SK-N-SH (cell line): ENCODE results near the gene PIK3R1.

Experiments
- SMC3 ChIP-seq: IDR thresholded peaks from 2 replicates; pipeline ENCODE4 v1.6.1; 2012; ENCODE audit warnings: low read depth, low read length, improper control_type of control experiment
- TF ChIP-seq, protein P1 (sequence below): fragments of 200-600 bp; sonication (generic); IDR thresholded peaks from 2 replicates; pipeline ENCODE4 v1.6.1; 2017; ENCODE audit warnings: antibody characterized with exemption, mild to moderate bottlenecking, moderate library complexity

DNA sequence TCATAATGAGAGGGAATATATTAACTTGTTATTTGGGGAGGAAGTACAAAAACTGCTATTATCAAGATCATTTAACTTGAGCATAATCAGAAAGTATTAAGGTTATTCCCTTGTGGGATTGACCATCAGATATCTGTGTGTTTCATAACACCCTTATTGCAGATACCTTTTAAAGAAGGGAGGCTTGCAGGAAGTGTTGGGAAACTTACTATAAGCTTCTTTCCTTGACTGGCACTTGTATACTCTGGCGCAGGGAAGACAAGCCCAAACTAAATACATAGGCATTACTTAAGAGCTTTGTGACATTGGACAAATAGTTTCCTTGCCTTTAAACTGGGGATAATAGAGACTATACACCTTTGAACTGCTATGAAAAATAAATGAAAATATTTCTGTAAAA, 50.9 kb downstream of the PIK3R1 start:
- TF ChIP-seq SMC3, result no peak
- TF ChIP-seq, protein P1, sequence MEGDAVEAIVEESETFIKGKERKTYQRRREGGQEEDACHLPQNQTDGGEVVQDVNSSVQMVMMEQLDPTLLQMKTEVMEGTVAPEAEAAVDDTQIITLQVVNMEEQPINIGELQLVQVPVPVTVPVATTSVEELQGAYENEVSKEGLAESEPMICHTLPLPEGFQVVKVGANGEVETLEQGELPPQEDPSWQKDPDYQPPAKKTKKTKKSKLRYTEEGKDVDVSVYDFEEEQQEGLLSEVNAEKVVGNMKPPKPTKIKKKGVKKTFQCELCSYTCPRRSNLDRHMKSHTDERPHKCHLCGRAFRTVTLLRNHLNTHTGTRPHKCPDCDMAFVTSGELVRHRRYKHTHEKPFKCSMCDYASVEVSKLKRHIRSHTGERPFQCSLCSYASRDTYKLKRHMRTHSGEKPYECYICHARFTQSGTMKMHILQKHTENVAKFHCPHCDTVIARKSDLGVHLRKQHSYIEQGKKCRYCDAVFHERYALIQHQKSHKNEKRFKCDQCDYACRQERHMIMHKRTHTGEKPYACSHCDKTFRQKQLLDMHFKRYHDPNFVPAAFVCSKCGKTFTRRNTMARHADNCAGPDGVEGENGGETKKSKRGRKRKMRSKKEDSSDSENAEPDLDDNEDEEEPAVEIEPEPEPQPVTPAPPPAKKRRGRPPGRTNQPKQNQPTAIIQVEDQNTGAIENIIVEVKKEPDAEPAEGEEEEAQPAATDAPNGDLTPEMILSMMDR, result no peak
